AG09309 (cell line): ENCODE data around the gene SLC4A11.

Experiments
- DNase-seq: peaks from one replicate; pipeline ENCODE4 v3.0.0-alpha.2; 2010; ENCODE audit warnings: low read depth
- H3K4me3 ChIP-seq: 2 replicates; pipeline ENCODE4 v1.5.1; 2011; ENCODE audit warnings: mild to moderate bottlenecking, low read depth, low read length, moderate library complexity; ENCODE audit not compliant: control insufficient read depth
- CTCF ChIP-seq: IDR thresholded peaks from 2 replicates; pipeline ENCODE4 v1.5.1; 2011; ENCODE audit warnings: mild to moderate bottlenecking, low read depth, low read length, inconsistent platforms; ENCODE audit not compliant: insufficient read depth, control insufficient read depth; ENCODE audit errors: missing control alignments

The SLC4A11 gene

GRCh38 chr20:3199206-3199605 is 39.8 kb downstream of the SLC4A11 start:
- TF ChIP-seq CTCF, result no peak
- DNase-seq, result no peak
- H3K4me3 ChIP-seq, result no peak overlapping the region

- DNase-seq, result no peak
- no peak overlapping the region for H3K4me3 ChIP-seq
- TF ChIP-seq CTCF, result no peak
Measured at GRCh38 chr20:3195590-3196237, 43.3 kb downstream of the SLC4A11 start.

GRCh38 chr20:3194617-3195280 is 44.2 kb downstream of the SLC4A11 start:
- TF ChIP-seq CTCF, result no peak
- no peak overlapping the region for H3K4me3 ChIP-seq
- DNase-seq, result no peak

GRCh38 chr20:3193806-3194616 is 45.0 kb downstream of the SLC4A11 start:
- DNase-seq, result no peak
- H3K4me3 ChIP-seq, result no peak overlapping the region
- no peak for TF ChIP-seq CTCF

- TF ChIP-seq CTCF, result no peak
- H3K4me3 ChIP-seq, result no peak overlapping the region
- no peak for DNase-seq
Measured at GRCh38 chr20:3192226-3193015, 46.6 kb downstream of the SLC4A11 start.

GRCh38 chr20:3190681-3191111 is 48.3 kb downstream of the SLC4A11 start:
- TF ChIP-seq CTCF, result no peak

More at GRCh38 chr20:3190681-3191111, 48.3 kb downstream of the SLC4A11 start:
- H3K4me3 ChIP-seq, result no peak overlapping the region
- DNase-seq, result no peak
